Skeletal muscle tissue (tissue), 4 donors: Measurements from ENCODE around the gene NIN. TPM values are rescaled to one million over a fixed set of nuclear protein-coding genes. Genes with fewer than 3 reads are reported as not detected.

ENCODE experiments used
- H3K27ac ChIP-seq: one replicate; pipeline ENCODE4 v1.7.0; 2013; ENCODE audit warnings: mild to moderate bottlenecking, low read depth, low read length, inconsistent platforms
- H3K27me3 ChIP-seq, 3 donors: one replicate each; pipeline ENCODE4 v1.7.0; 2013; ENCODE audit warnings: low read length in 3 of 3; ENCODE audit not compliant: control insufficient read depth in 3 of 3, insufficient read depth in 3 of 3
- H3K36me3 ChIP-seq, 3 donors: one replicate each; pipeline ENCODE4 v1.7.0; 2013; ENCODE audit warnings: low read length in 3 of 3; ENCODE audit not compliant: control insufficient read depth in 3 of 3, insufficient read depth in 3 of 3
- H3K4me1 ChIP-seq, 3 donors: one replicate each; pipeline ENCODE4 v1.7.0; 2013; ENCODE audit warnings: low read length in 3 of 3, mild to moderate bottlenecking in 3 of 3; ENCODE audit not compliant: control insufficient read depth in 3 of 3, insufficient read depth in 3 of 3
- H3K4me3 ChIP-seq, 3 donors: one replicate each; pipeline ENCODE4 v1.7.0; 2013; ENCODE audit warnings: low read length in 3 of 3
- H3K9ac ChIP-seq, 3 donors: one replicate each; pipeline ENCODE4 v1.7.0; 2013; ENCODE audit warnings: low read length in 3 of 3, mild to moderate bottlenecking in 3 of 3, moderate library complexity in 2 of 3, low read depth in 1 of 3
- H3K9me3 ChIP-seq, 3 donors: one replicate each; pipeline ENCODE4 v1.7.0; 2013; ENCODE audit warnings: low read length in 3 of 3; ENCODE audit not compliant: control insufficient read depth in 3 of 3
- total RNA-seq: library from RNA; depleted of rRNA; stranded (reverse); fragments of >200 nt; gene quantifications from one replicate; pipeline ENCODE4 v1.2.3, GENCODE V29; 2014
- donor health status: Osteomylitis.

Gene NIN
- total RNA-seq, 1 donor from 2014 or later, result 24.0 TPM

DNA sequence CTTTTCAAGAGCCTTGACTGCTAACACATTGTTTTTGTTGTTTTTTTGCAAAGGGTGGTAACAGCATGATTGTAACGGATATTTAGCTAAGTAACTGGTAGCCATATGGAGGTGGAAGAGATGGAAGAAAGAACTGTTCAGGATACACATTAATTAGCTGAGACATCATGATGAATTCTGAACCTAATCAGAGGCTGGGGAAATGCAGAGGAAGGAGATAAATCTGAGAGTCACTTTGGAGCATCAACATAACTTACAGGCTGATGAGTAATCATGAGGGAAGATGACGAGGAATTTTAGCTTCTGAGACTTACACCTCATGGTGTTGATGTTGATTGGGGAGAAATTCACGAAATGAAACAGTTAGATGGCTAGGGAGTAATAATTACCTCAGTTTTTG, 62.3 kb downstream of the NIN start:
- Histone ChIP-seq H3K4me1 (peaks cover 3 to 6% (median 5%) of the 10 kb centered on the region in 3 donors), H3K9me3 (no peaks in the 10 kb centered on the region), H3K9ac (no peak overlapping the region), H3K27ac (no peak overlapping the region), H3K27me3 (no peaks in the 10 kb centered on the region), H3K36me3 (peaks cover 19 to 53% (median 53%) of the 10 kb centered on the region in 3 donors), H3K4me3 (no peak overlapping the region)

GRCh38 chr14:50766338-50766886, 64.5 kb downstream of the NIN start:
- Histone ChIP-seq H3K27ac (no peak overlapping the region), H3K27me3 (no peaks in the 10 kb centered on the region), H3K9me3 (no peaks in the 10 kb centered on the region), H3K9ac (no peak overlapping the region), H3K4me3 (no peak overlapping the region), H3K36me3 (peaks cover 27 to 65% (median 56%) of the 10 kb centered on the region in 3 donors), H3K4me1 (peaks cover 3 to 6% (median 5%) of the 10 kb centered on the region in 3 donors)

DNA sequence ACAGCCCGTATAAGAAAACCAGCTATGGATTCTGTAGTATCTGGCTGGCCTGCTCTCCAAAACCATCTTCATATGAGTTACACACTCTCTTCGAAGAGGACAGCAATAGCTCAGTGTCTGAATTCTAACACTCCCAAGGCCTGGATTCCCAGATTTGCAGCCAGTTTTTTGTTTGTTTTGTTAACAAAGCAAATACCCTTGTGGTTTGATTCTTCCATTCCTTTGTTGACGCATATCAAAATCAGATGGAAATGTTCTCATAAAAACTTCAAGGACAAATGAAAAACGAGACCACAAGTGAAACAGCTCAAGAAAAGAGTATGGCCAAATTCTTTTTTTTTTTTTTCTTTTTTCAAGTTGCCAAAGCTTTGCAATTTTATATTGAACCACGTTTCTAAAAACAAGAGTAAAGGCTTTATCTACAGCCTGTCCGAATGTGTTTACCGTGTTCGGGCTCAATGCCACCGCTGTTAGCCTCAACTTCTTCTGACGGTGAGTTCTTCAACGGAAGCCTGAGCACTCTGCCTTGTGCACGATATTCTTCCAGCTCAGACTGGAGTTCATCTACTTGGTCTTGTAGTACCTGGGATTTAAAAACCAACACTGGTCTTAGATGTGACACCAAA, 67.5 kb downstream of the NIN start:
- no peak overlapping the region for H3K9ac ChIP-seq

DNA sequence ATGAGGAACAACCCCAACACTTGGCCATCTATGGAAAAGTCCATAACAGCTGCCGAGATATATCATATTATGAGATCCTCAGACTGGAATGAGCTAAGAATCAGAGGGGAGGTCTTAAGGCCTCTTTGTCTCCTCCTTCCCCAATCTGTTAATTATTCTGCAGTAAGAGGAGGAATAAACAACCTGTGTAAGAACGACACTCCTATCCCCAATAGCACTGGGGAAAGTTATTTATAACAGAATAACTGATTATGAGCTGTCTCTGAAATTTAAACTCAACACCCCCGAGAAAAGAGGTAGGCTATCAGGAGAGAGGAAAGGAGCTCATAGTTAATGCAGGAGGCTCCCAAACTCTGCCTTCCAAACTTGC, 68.0 kb downstream of the NIN start:
- Histone ChIP-seq H3K4me1 (peaks cover 3 to 6% (median 5%) of the 10 kb centered on the region in 3 donors), H3K9me3 (no peaks in the 10 kb centered on the region), H3K27ac (peak overlapping the region; percentile 9), H3K36me3 (peaks cover 20 to 54% (median 51%) of the 10 kb centered on the region in 3 donors), H3K27me3 (no peaks in the 10 kb centered on the region), H3K9ac (no peak overlapping the region), H3K4me3 (no peak overlapping the region)

More for the DNA sequence above, 67.5 kb downstream of the NIN start:
- H3K27me3 ChIP-seq, result no peaks in the 10 kb centered on the region
- H3K36me3 ChIP-seq, result peaks cover 19 to 57% (median 49%) of the 10 kb centered on the region in 3 donors
- peak overlapping the region; percentile 9 for H3K27ac ChIP-seq
- peaks cover 3 to 6% (median 5%) of the 10 kb centered on the region in 3 donors for H3K4me1 ChIP-seq
- H3K4me3 ChIP-seq, result no peak overlapping the region
- H3K9me3 ChIP-seq, result no peaks in the 10 kb centered on the region

DNA sequence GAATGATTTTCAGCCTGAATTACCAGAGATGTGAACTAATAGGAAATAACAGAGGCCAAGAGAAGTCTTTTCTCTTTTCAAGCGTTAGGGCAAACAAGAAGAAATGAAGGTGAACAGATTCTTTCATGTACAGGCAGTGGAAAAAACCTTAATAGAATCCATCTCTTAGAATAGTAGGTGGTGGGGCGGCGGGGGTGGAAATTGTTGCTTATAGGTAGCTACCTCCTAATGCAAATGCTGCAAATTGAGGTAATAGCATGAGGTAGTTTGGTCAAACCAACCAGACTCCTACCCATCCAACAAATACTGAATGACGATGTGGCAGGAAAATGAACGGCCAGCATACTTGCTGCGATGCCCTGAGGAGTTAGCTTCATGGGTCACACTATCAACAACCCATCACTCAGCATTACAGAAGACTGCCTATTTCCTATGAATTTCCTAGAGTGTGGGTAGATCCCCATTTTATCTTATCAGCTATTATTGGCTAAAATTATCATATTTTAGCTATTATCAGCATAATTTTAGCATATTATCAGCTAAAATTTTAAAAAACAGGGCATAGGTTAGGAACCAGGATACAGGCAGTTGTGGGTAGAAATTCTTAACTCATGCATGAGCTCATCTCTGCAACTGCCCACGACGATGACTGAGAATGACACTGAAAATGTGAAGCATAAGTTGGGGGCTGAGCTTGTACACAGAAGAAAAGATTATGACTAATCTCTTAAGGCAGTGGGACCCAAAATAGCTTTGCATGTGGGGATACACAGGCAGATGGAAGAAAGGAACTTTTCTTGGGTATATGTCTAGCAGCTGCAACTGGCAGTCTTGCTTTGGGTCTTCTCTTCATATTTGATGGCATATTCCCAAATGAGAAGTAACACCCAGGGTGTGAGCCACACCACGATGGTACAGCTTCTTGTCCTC, 68.7 kb downstream of the NIN start:
- peak overlapping the region; percentile 9 for H3K27ac ChIP-seq
- H3K4me3 ChIP-seq, result no peak overlapping the region
- H3K9me3 ChIP-seq, result no peaks in the 10 kb centered on the region
- H3K4me1 ChIP-seq, result peaks cover 3 to 6% (median 5%) of the 10 kb centered on the region in 3 donors
- H3K27me3 ChIP-seq, result no peaks in the 10 kb centered on the region
- no peak overlapping the region for H3K9ac ChIP-seq
- H3K36me3 ChIP-seq, result peaks cover 22 to 61% (median 52%) of the 10 kb centered on the region in 3 donors

GRCh38 chr14:50759800-50760543, 71.0 kb downstream of the NIN start:
- no peak overlapping the region for H3K9ac ChIP-seq
- peaks cover 22 to 66% (median 58%) of the 10 kb centered on the region in 3 donors for H3K36me3 ChIP-seq
- H3K4me1 ChIP-seq, result no peaks in the 10 kb centered on the region
- no peaks in the 10 kb centered on the region for H3K9me3 ChIP-seq
- H3K27ac ChIP-seq, result no peak overlapping the region
- H3K27me3 ChIP-seq, result no peaks in the 10 kb centered on the region
- H3K4me3 ChIP-seq, result no peak overlapping the region

GRCh38 chr14:50758945-50759344, 72.0 kb downstream of the NIN start:
- no peaks in the 10 kb centered on the region for H3K27me3 ChIP-seq

DNA sequence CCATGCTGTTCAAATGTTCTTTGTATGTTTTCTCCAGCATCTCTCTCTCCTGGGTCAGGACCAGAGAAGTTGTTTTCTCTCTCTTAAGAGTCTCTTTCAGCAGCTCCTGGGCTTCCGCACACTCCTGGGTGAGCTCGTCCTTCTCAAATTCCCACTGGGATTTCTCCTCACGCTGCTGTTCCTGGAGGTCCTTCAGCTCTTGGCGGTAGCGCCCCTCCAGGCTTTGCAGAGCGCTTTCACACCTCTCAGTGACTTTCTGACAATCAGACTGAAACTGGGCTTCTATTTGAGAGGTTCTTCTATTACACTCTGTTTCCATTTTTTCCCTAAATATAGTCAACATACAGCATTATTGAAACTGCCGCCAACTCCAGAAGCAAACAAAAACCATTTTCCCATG, 72.7 kb downstream of the NIN start:
- H3K36me3 ChIP-seq, result peaks cover 23 to 60% (median 60%) of the 10 kb centered on the region in 3 donors
- H3K9me3 ChIP-seq, result no peaks in the 10 kb centered on the region
- H3K27me3 ChIP-seq, result no peaks in the 10 kb centered on the region
- no peak overlapping the region for H3K9ac ChIP-seq
- H3K27ac ChIP-seq, result peak overlapping the region; percentile 27
- H3K4me3 ChIP-seq, result no peak overlapping the region
- H3K4me1 ChIP-seq, result no peaks in the 10 kb centered on the region

More at GRCh38 chr14:50758945-50759344, 72.0 kb downstream of the NIN start:
- Histone ChIP-seq H3K27ac (peak overlapping the region; percentile 27), H3K36me3 (peaks cover 24 to 63% (median 62%) of the 10 kb centered on the region in 3 donors), H3K4me3 (no peak overlapping the region), H3K9me3 (no peaks in the 10 kb centered on the region), H3K9ac (no peak overlapping the region), H3K4me1 (no peaks in the 10 kb centered on the region)

DNA sequence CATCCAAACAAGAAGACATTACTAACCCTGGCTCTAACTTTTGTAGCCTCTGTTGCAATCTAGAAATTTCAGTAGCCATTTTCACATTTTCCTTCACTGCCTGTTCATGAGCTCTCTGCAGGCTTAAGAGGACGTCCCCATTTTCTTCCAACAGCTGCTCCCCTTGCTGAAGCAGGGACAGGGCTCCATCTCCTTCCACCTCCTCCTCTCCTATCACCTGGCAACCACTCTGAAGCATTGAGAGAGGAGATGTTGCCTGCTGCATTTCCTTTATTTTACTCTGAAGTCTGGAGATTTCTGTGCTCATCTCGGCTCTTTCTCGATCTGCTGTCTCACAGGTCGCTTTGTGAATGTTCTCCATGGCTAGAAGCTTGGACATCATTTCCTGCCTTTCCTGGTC, 73.3 kb downstream of the NIN start:
- Histone ChIP-seq H3K4me1 (no peaks in the 10 kb centered on the region), H3K27me3 (no peaks in the 10 kb centered on the region), H3K4me3 (no peak overlapping the region), H3K27ac (peak overlapping the region; percentile 27), H3K9ac (no peak overlapping the region), H3K9me3 (no peaks in the 10 kb centered on the region), H3K36me3 (peaks cover 20 to 54% (median 54%) of the 10 kb centered on the region in 3 donors)
